Measurements from ENCODE around the gene XKR7.

GRCh38 chr20:32006053-32006452 lies 38.1 kb downstream of the XKR7 start:
- no peak for TF ChIP-seq POLR2A (IDR thresholded peaks at IDR 0.05)
- TF ChIP-seq, protein P1, sequence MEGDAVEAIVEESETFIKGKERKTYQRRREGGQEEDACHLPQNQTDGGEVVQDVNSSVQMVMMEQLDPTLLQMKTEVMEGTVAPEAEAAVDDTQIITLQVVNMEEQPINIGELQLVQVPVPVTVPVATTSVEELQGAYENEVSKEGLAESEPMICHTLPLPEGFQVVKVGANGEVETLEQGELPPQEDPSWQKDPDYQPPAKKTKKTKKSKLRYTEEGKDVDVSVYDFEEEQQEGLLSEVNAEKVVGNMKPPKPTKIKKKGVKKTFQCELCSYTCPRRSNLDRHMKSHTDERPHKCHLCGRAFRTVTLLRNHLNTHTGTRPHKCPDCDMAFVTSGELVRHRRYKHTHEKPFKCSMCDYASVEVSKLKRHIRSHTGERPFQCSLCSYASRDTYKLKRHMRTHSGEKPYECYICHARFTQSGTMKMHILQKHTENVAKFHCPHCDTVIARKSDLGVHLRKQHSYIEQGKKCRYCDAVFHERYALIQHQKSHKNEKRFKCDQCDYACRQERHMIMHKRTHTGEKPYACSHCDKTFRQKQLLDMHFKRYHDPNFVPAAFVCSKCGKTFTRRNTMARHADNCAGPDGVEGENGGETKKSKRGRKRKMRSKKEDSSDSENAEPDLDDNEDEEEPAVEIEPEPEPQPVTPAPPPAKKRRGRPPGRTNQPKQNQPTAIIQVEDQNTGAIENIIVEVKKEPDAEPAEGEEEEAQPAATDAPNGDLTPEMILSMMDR (IDR thresholded peaks at IDR 0.05), result no peak
